Esophagus squamous epithelium (tissue), 4 donors: ENCODE data around the gene PDGFRB.

Experiments used
- CTCF ChIP-seq, 6 experiments: fragments of 450-650 bp in 4 of 6; fragments of 200-600 bp in 2 of 6; sonication (generic) in 2 of 6; IDR thresholded peaks; one replicate each; pipeline ENCODE4 v1.5.1; 2016 to 2019; ENCODE audit warnings: antibody characterized with exemption in 6 of 6, mild to moderate bottlenecking in 4 of 6, moderate library complexity in 4 of 6
- POLR2A ChIP-seq, 4 donors: fragments of 450-650 bp; IDR thresholded peaks; one replicate each; pipeline ENCODE4 v1.6.1; 2017; ENCODE audit warnings: antibody characterized with exemption in 4 of 4, mild to moderate bottlenecking in 4 of 4, moderate library complexity in 3 of 4

DNA sequence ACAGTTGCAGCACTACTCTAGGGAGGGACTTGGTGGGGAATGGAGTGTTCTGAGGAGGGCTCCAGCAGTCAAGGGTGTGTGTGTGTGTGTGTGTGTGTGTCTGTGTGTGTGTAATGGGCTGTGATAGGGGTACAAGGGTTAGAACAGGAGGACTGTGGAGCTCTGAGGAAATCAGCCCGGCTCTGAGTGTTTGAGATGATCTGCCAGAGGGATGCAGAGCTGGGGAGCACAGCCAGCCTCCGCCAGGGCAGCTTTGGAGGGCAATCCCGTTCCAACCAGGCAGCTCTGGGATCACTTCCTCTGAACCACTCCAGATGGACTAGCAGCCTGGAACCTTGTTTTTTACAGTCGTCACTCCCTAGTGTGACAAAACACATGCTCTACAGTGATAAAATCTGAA is 31.3 kb upstream of the PDGFRB start:
- no peak for TF ChIP-seq CTCF (IDR thresholded peaks at IDR 0.05)
- TF ChIP-seq POLR2A (IDR thresholded peaks at IDR 0.05) = no peak
